ENCODE results near the gene MAP2K2. TPM values are rescaled to one million over a fixed set of nuclear protein-coding genes. Genes with fewer than 3 reads are reported as not detected.

The MAP2K2 gene
- total RNA-seq, 3 donors from 2014 or later: 50.8 to 72.8 (median 64.5) TPM

DNA sequence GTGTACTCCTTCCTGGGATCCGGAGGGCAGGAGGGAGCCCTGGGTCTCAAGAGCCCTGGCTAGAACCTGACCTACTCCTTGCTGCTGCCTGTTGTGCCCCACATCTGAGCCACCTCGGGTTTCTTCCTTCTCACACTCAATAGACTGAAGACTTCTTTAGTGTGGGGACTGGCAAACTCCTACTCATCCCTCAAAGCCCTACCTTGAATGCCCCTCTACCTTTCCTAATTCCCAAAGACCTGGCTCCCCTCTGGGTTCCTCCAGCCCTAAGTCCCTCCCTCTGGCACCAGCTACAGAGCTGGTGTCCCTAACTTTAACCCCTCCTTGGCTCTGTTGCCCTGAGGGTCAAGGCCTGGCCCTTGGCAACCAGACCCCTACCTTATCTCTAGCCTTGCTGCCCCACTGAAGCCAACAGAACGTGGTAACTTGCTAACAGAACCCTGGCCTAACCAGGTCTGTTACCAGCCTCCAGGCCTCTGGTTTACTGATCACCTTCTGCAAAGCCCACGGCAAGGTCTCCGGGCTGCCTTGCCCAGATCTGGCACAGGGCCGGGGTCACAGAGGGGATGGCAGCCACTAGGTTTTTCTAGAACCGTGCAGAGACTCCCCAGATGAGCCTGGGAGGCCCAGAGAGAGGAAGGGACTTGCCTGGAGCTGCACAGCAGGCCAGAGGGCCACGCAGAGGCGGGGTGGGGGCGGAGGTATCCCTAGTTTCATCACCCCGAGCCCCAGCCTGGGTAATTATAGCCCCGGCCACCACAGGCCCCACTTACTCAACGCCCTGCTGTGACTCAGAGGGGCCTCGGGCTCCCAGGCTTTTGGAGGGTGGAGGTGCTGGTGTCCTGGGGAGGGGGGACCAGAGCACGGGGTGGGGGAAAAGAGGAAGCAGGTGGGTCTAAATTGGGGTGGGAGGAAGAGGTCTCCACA lies 72.5 kb downstream of the MAP2K2 start:
- no peak for DNase-seq (ENCODE audit: low spot score in 2 of 2)
- Histone ChIP-seq H3K4me3 (peak overlapping the region in 1 of 3 donors; percentile 56), H3K36me3 (peaks cover 9% of the 10 kb centered on the region), H3K27me3 (no peaks in the 10 kb centered on the region), H3K4me1 (peaks cover 17 to 21% of the 10 kb centered on the region in 2 donors), H3K27ac (peak overlapping the region; percentile 83 to 94), H3K9me3 (no peaks in the 10 kb centered on the region)
- intact Hi-C loops (cut with DNase I; ENCODE audit: low total_unique reads): no loop called here
- peak in 1 of 3 donors; percentile 27 for TF ChIP-seq POLR2AphosphoS5 (IDR thresholded peaks at IDR 0.05)
- no peak for TF ChIP-seq POLR2A (IDR thresholded peaks at IDR 0.05)

GRCh38 chr19:4049432-4049831 lies 74.5 kb downstream of the MAP2K2 start:
- Histone ChIP-seq H3K36me3 (peaks cover 9% of the 10 kb centered on the region), H3K27me3 (no peaks in the 10 kb centered on the region), H3K27ac (peak overlapping the region; percentile 25 to 40), H3K9me3 (no peaks in the 10 kb centered on the region), H3K4me1 (peaks cover 17 to 21% of the 10 kb centered on the region in 2 donors), H3K4me3 (no peak overlapping the region)
- no peak for TF ChIP-seq POLR2AphosphoS5 (IDR thresholded peaks at IDR 0.05)
- TF ChIP-seq POLR2A (IDR thresholded peaks at IDR 0.05): no peak
- TF ChIP-seq, protein P1, sequence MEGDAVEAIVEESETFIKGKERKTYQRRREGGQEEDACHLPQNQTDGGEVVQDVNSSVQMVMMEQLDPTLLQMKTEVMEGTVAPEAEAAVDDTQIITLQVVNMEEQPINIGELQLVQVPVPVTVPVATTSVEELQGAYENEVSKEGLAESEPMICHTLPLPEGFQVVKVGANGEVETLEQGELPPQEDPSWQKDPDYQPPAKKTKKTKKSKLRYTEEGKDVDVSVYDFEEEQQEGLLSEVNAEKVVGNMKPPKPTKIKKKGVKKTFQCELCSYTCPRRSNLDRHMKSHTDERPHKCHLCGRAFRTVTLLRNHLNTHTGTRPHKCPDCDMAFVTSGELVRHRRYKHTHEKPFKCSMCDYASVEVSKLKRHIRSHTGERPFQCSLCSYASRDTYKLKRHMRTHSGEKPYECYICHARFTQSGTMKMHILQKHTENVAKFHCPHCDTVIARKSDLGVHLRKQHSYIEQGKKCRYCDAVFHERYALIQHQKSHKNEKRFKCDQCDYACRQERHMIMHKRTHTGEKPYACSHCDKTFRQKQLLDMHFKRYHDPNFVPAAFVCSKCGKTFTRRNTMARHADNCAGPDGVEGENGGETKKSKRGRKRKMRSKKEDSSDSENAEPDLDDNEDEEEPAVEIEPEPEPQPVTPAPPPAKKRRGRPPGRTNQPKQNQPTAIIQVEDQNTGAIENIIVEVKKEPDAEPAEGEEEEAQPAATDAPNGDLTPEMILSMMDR (IDR thresholded peaks at IDR 0.05): no peak
- DNase-seq (ENCODE audit: low spot score in 2 of 2): no peak
- intact Hi-C loops (cut with DNase I; ENCODE audit: low total_unique reads): no loop called here

- Histone ChIP-seq H3K36me3 (no peaks in the 10 kb centered on the region), H3K27ac (no peak overlapping the region), H3K9me3 (no peaks in the 10 kb centered on the region), H3K4me1 (peaks cover 6 to 17% of the 10 kb centered on the region in 2 donors), H3K27me3 (no peaks in the 10 kb centered on the region), H3K4me3 (no peak overlapping the region)
- intact Hi-C loops (cut with DNase I; ENCODE audit: low total_unique reads): no loop called here
- TF ChIP-seq POLR2A (IDR thresholded peaks at IDR 0.05): no peak
- TF ChIP-seq, protein P1 (IDR thresholded peaks at IDR 0.05): no peak
- TF ChIP-seq POLR2AphosphoS5 (IDR thresholded peaks at IDR 0.05): no peak
- DNase-seq (ENCODE audit: low spot score in 2 of 2): no peak
Observed at GRCh38 chr19:4046946-4047683, 76.8 kb downstream of the MAP2K2 start.

- Histone ChIP-seq H3K4me3 (no peak overlapping the region), H3K27ac (no peak overlapping the region), H3K36me3 (no peaks in the 10 kb centered on the region), H3K27me3 (no peaks in the 10 kb centered on the region), H3K4me1 (peaks cover 0 to 16% of the 10 kb centered on the region in 2 donors), H3K9me3 (no peaks in the 10 kb centered on the region)
- TF ChIP-seq POLR2A (IDR thresholded peaks at IDR 0.05) (no peak), POLR2AphosphoS5 (IDR thresholded peaks at IDR 0.05) (no peak)
- TF ChIP-seq, protein P1 (IDR thresholded peaks at IDR 0.05): no peak
- intact Hi-C loops (cut with DNase I; ENCODE audit: low total_unique reads): no loop called here
- no peak for DNase-seq (ENCODE audit: low spot score in 2 of 2)
Observed at GRCh38 chr19:4046362-4046691, 77.6 kb downstream of the MAP2K2 start.

DNA sequence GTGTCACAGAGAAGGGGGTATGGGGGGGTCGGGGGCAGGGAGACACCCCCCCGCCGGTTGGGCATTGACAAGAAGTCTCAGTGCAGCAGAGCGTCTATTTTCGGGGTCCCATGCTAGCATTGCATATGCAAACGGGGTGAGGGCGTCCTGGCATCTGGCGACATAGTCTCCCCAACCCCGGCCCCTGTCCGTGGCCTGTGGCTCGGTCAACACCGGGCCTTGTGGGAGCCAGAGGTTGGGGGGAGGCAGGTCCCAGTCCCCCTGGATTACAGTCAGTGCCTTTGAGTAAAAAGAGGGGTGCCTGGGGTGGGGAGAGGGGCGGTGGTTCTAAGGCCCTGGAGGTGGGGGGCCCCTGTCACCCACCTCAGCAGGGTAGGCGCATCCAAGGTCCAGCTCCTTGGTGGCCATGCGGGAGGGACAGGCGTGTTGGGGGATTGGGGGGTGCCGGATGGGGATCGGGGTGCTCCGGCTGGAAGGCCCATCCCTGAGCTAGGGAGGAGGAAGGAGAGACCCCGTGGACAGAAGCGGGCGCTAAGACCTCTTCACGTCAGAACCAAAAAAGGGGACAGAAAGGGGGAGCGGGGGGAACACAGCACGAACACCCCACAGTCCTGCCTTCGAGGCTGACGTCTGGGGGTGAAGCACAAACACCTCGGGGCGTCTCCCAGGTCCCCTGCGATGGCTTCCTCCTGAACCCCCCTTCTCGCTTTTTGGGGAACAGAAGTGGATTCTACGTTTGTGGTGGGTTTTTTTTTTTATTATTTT lies 78.1 kb downstream of the MAP2K2 start:
- no peak overlapping the region for H3K27ac ChIP-seq
- no peak for DNase-seq (ENCODE audit: low spot score in 2 of 2)
- no peaks in the 10 kb centered on the region for H3K36me3 ChIP-seq

More for the DNA sequence above, 78.1 kb downstream of the MAP2K2 start:
- TF ChIP-seq POLR2A (IDR thresholded peaks at IDR 0.05) (no peak), POLR2AphosphoS5 (IDR thresholded peaks at IDR 0.05) (no peak)
- TF ChIP-seq, protein P1 (IDR thresholded peaks at IDR 0.05): no peak
- Histone ChIP-seq H3K27me3 (no peaks in the 10 kb centered on the region), H3K9me3 (no peaks in the 10 kb centered on the region), H3K4me1 (peaks cover 0 to 16% of the 10 kb centered on the region in 2 donors), H3K4me3 (no peak overlapping the region)
- intact Hi-C loops (cut with DNase I; ENCODE audit: low total_unique reads): no loop called here
